ENCODE results near the gene TLE3.
"Not testable (repeated sequence)": the region's sequence is repeated elsewhere in the genome, so short reads cannot be mapped to it uniquely, and the experiment has no call there.

Gene TLE3

DNA sequence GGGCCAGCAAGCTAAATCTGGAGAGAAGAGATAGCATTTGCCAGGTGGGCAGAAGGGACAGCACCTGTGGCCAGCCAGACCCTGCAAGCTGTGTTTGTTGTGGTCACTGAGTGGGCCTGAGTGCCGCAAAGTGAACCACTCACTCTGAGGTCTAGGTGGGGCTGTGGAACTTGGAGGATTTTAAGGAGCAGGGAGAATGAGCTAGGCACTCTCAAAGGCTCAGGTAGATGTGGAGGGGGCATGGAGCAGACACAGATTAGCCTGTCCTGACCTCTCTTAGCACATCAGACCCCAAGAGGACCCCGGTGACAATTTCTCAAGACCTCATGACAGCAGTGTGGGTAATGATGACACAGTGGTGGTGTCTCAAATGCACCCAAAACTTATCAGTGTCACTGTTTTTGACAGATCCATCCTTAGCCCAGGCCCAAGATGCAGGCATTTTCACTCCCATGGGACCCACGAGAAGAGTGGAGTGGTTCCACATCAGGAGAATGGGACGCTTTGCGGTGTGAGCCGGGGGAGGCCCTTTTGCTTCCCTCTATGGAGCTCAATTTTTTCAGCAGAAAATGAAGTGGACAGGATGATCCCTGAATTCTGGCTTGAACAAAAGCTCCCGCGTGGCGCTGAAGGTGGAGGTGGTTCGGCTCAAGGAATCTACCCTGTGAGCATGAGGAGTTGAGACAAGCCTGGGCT lies 43.8 kb upstream of the TLE3 start:
- TF ChIP-seq, protein P1, sequence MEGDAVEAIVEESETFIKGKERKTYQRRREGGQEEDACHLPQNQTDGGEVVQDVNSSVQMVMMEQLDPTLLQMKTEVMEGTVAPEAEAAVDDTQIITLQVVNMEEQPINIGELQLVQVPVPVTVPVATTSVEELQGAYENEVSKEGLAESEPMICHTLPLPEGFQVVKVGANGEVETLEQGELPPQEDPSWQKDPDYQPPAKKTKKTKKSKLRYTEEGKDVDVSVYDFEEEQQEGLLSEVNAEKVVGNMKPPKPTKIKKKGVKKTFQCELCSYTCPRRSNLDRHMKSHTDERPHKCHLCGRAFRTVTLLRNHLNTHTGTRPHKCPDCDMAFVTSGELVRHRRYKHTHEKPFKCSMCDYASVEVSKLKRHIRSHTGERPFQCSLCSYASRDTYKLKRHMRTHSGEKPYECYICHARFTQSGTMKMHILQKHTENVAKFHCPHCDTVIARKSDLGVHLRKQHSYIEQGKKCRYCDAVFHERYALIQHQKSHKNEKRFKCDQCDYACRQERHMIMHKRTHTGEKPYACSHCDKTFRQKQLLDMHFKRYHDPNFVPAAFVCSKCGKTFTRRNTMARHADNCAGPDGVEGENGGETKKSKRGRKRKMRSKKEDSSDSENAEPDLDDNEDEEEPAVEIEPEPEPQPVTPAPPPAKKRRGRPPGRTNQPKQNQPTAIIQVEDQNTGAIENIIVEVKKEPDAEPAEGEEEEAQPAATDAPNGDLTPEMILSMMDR (IDR thresholded peaks at IDR 0.05; ENCODE audit: low read depth, low read length) = no peak
- peak overlapping the region; percentile 43 for H3K4me3 ChIP-seq (ENCODE audit: low read depth, low read length)

DNA sequence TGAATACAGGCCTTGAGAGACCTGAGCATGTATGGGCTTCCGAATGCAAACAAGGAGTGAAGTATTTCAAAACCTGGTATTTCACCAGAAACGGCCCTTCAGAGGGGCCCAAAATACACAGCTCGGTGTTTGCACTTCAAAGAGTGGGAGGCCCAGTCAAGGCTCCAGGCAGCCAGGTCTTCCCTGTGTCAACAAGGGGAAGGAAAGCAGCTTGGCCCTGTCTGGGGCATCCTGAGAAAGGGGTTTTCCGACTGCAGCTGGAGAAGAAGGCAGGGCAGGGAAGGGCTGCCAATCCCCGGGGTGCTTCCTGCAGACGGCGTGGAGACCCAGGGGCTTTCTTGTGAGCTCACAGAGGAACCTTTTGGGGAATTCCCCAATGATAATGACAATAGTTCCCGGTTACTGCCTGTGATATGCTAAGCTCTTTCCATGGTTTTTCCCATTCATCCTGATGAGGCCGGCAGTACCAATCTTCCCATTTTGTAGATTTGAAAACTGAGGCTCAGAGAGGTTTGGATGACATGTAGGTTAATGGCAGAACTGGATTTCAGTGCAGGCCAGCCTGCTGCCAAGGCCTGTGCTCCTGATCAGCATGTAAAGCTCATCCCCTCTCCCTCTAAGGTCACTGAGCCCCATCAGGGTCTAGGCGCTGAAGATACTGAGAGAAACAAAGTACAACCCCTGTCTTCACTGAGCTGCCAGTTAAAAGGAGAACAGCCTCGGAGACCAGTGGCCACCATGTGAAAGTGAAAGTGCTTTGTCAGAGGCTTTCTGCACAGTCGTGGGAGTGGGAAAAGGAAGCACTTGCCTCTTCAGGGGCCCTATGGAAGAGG lies 43.0 kb upstream of the TLE3 start:
- peak overlapping the region; percentile 43 for H3K4me3 ChIP-seq (ENCODE audit: low read depth, low read length)
- TF ChIP-seq, protein P1 (IDR thresholded peaks at IDR 0.05; ENCODE audit: low read depth, low read length) = no peak

DNA sequence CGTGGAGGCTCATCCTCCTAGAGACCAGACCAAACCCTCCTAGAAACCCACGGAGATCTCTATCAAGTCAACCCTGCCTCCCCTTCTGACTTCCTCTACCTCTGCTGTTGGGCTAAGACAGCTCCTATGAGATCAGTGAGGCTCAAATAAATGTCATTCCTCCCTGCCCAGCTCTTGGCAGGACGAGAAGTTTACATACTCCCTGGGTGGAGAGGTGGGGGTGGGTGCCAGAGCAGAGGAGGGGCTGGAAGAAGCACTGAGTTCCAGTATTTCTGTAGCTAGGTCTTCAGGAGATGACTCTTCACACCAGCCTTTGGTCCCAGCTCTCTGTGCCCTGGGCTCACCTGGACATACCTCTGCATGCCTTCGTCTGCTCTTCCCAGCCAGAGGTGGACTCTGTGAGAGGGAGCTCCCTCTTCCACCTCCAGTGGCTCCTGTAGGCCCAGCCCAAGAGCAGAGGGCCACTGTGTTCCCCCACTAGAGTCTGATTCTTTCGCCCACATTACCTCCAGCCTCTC lies 42.4 kb upstream of the TLE3 start:
- no peak overlapping the region for H3K4me3 ChIP-seq (ENCODE audit: low read depth, low read length)
- TF ChIP-seq, protein P1 (IDR thresholded peaks at IDR 0.05; ENCODE audit: low read depth, low read length) = no peak

DNA sequence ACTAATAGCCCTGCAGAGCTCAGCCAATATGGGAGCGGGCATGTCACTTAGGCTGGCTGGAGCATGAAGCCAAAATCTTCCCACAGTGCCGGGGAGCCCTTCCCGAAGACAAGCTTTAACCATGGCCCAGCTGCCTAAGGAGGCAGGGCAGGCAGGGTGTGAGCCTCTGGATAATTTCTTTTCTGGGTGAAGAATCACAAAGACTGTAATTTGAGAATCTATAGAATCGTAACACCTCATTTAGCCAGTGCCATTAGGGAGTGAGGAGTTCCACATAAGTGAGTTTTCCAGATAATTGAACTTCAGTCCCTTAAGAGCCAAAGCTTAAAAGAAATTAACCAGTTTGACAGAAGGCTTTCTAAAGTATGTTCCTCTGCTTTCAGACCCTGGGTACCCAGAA lies 40.2 kb upstream of the TLE3 start:
- H3K4me3 ChIP-seq (ENCODE audit: low read depth, low read length) = no peak overlapping the region
- TF ChIP-seq, protein P1 (IDR thresholded peaks at IDR 0.05; ENCODE audit: low read depth, low read length) = no peak

DNA sequence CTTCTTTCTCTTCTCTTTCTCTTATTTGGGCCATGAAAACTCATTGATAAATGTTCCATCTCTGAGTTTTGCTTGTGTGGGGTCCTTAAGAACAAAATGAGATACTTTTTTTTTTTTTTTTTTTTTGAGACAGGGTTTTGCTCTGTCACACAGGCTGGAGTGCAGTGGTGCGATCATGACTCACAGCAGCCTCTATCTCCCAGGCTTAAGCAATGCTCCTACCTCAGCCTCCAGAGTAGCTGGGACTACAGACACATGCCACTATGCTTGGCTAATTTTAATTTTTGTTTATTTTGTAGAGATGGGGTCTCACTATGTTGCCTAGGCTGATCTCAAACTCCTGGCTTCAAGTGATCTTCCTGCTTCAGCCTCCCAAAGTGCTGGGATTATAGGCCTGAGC lies 39.3 kb upstream of the TLE3 start:
- H3K4me3 ChIP-seq (ENCODE audit: low read depth, low read length) = not testable (repeated sequence)

DNA sequence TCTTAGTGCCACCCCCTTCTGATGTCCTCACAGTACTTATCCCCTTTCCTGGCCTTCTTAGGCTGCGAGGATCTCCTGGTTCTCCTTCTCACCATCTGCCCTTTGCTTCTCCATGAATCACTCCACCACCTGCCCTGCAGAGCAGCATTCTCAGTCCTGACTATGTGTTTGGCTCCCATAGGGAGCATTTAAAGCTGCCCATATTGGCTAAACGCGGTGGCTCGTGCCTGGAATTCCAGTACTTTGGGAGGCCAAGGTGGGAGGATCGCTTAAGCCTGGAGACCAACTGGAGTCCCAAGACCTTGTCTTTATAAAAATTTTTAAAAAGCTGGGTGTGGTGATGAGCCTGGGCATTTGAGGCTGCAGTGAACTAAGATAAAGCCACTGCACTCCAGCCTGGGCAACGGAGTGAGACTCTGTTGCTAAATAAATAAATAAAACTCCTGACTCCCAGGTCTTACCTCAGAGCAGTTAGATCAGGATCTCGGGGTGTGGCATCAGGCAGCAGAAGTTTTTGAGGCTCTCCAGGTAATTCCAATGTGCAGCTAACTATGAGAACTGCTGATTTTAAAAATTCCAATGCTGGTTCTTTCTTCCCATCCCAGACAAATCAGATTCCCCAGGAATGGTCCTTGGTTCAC lies 36.2 kb upstream of the TLE3 start:
- TF ChIP-seq, protein P1 (IDR thresholded peaks at IDR 0.05; ENCODE audit: low read depth, low read length) = no peak
- H3K4me3 ChIP-seq (ENCODE audit: low read depth, low read length) = no peak overlapping the region

DNA sequence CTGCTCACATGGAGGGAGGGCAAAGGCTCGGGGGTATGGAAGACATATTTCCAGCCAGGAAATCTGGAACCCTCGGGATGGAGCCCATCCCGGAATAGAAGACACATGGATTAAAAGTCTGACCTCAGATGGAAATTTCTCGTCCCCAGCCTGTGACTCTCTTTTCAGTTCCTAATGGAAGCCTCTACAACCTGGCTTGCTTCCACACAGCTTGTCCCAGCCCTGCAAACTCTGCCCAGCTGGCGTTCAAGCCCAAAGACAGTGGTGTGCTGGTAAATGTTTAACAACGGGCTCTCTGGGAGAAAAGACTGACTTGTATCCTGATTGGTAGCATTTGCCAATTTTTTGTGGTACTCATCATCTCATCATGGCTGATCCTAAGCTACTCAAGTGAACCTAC lies 35.6 kb upstream of the TLE3 start:
- TF ChIP-seq, protein P1 (IDR thresholded peaks at IDR 0.05; ENCODE audit: low read depth, low read length) = no peak
- H3K4me3 ChIP-seq (ENCODE audit: low read depth, low read length) = no peak overlapping the region
